PC-3 (cell line): ENCODE data around the gene ZMIZ1. TPM values are rescaled to one million over a fixed set of nuclear protein-coding genes. Genes with fewer than 3 reads are reported as not detected.

Source experiments
- ATAC-seq: fragments of 200-7000 bp; cut with Tn5 transposase; 2 replicates; pipeline ENCODE4 v1.9.1; 2020; ENCODE audit warnings: mild to moderate bottlenecking, moderate library complexity
- BruUV-seq: library from RNA; stranded (reverse); fragments of 400-500 nt; replicated peaks from 2 replicates; lab custom pipeline; 2021; lab: Mats Ljungman, UMichigan
- CTCF ChIA-PET: fragments of 300-600 bp; sonication (Branson Sonifier 250); formaldehyde crosslinking; loops from one replicate; lab custom pipeline; 2022; ENCODE audit warnings: antibody characterized with exemption; lab: Charles Lee
- POLR2A ChIA-PET: fragments of 300-600 bp; sonication (Branson Sonifier 250); formaldehyde crosslinking; loops from one replicate; lab custom pipeline; 2022; ENCODE audit warnings: antibody characterized with exemption; ENCODE audit not compliant: unreplicated experiment; lab: Charles Lee
- DNase-seq: peaks from one replicate; pipeline ENCODE4 v3.0.0-alpha.2; 2015
- H2AFZ ChIP-seq: fragments of 300-600 bp; sonication (generic); 2 replicates; pipeline ENCODE4 v1.6.0; 2016; ENCODE audit warnings: antibody characterized with exemption, low read length
- H3F3A ChIP-seq: fragments of 300-600 bp; sonication (generic); one replicate; pipeline ENCODE4 v1.6.0; 2017; ENCODE audit warnings: antibody characterized with exemption, low read length, control low read depth, mild to moderate bottlenecking; ENCODE audit not compliant: unreplicated experiment
- H3K27ac ChIP-seq: fragments of 300-600 bp; sonication (generic); 2 replicates; pipeline ENCODE4 v1.5.1; 2016; ENCODE audit warnings: mild to moderate bottlenecking, low read length
- H3K27me3 ChIP-seq: fragments of 300-600 bp; sonication (generic); 2 replicates; pipeline ENCODE4 v1.6.1; 2016; ENCODE audit warnings: low read length, mixed read lengths
- H3K36me3 ChIP-seq: fragments of 300-600 bp; sonication (generic); 2 replicates; pipeline ENCODE4 v1.6.1; 2016; ENCODE audit warnings: low read depth, mixed run types, low read length, mixed read lengths
- H3K4me1 ChIP-seq: fragments of 300-600 bp; sonication (generic); 2 replicates; pipeline ENCODE4 v1.5.1; 2016; ENCODE audit warnings: low read length; ENCODE audit not compliant: insufficient read depth
- H3K4me2 ChIP-seq: fragments of 300-600 bp; sonication (generic); 2 replicates; pipeline ENCODE4 v1.6.0; 2016; ENCODE audit warnings: low read length
- H3K4me3 ChIP-seq: fragments of 300-600 bp; sonication (generic); 2 replicates; pipeline ENCODE4 v1.5.1; 2016; ENCODE audit warnings: mild to moderate bottlenecking, low read length, mixed read lengths
- H3K79me2 ChIP-seq: fragments of 300-600 bp; sonication (generic); 2 replicates; pipeline ENCODE4 v1.6.1; 2017; ENCODE audit warnings: low read length, mixed read lengths
- H3K9ac ChIP-seq: fragments of 300-600 bp; sonication (generic); 2 replicates; pipeline ENCODE4 v1.6.0; 2016; ENCODE audit warnings: mild to moderate bottlenecking, low read length
- H3K9me2 ChIP-seq: fragments of 300-600 bp; sonication (generic); replicated peaks from 2 replicates; pipeline ENCODE4 v1.6.1; 2016; ENCODE audit warnings: mixed run types, low read length, mixed read lengths
- H3K9me3 ChIP-seq: fragments of 300-600 bp; sonication (generic); 2 replicates; pipeline ENCODE4 v1.6.1; 2016; ENCODE audit warnings: low read length, mixed read lengths
- H4K20me1 ChIP-seq: fragments of 300-600 bp; sonication (generic); 2 replicates; pipeline ENCODE4 v1.6.1; 2016; ENCODE audit warnings: low read length, mixed read lengths
- CTCF ChIP-seq: fragments of 300-600 bp; sonication (generic); conservative IDR thresholded peaks from 2 replicates; pipeline ENCODE4 v1.5.1; 2017; ENCODE audit warnings: antibody characterized with exemption, low read depth, mild to moderate bottlenecking, low read length
- EZH2 ChIP-seq: fragments of 300-600 bp; sonication (generic); IDR thresholded peaks from one replicate; pipeline ENCODE4 v1.6.1; 2017; ENCODE audit warnings: antibody characterized with exemption, mild to moderate bottlenecking, low read length; ENCODE audit not compliant: unreplicated experiment
- EZH2phosphoT487 ChIP-seq: fragments of 300-600 bp; sonication (generic); IDR thresholded peaks from 2 replicates; pipeline ENCODE4 v1.6.1; 2018; ENCODE audit warnings: mild to moderate bottlenecking, antibody characterized with exemption, low read length, borderline replicate concordance
- intact Hi-C: fragments of 100-400 bp; cut with micrococcal nuclease; formaldehyde crosslinking; loops from 2 replicates; pipeline ENCODE4 v1.9.0; 2023
- total RNA-seq: library from RNA; depleted of rRNA; stranded (reverse); fragments of >200 nt; gene quantifications from 2 replicates; pipeline ENCODE4 v1.2.3, GENCODE V29; 2014

Gene ZMIZ1
- total RNA-seq, 1 experiment from 2014 or later: 55.4 TPM

GRCh38 chr10:79159141-79159651, 90.4 kb downstream of the ZMIZ1 start:
- Histone ChIP-seq H3K9me2 (no peaks in the 10 kb centered on the region), H3K4me3 (no peak overlapping the region; the same call in 1 of the 2 replicates), H3K79me2 (peaks cover 64% of the 10 kb centered on the region), H3K9me3 (no peaks in the 10 kb centered on the region), H3K4me1 (peaks cover 74% of the 10 kb centered on the region), H2AFZ (no peak overlapping the region), H3K36me3 (no peaks in the 10 kb centered on the region), H3F3A (no peaks in the 10 kb centered on the region), H3K4me2 (peak overlapping the region; percentile 60), H3K9ac (peak overlapping the region; percentile 2; the same call in 1 of the 2 replicates), H4K20me1 (no peaks in the 10 kb centered on the region), H3K27me3 (no peaks in the 10 kb centered on the region), H3K27ac (peak overlapping the region; percentile 27)
- intact Hi-C loops: loop anchor here (1.0 to 5.0 kb wide), 2 partner anchors 9 to 702 kb away; no protein-coding TSS in a partner anchor
- DNase-seq: peak; percentile 98
- ATAC-seq: peak; percentile 68
- ChIA-PET POLR2A (no interaction called here), CTCF (interaction anchor here (0.5 to 2.4 kb wide), 4 partner anchors 32 to 89 kb away, joined by 3 to 8 read pairs (median 5); no protein-coding TSS in a partner anchor)
- TF ChIP-seq EZH2phosphoT487 (no peak), EZH2 (no peak), CTCF (no peak)
- BruUV-seq: no TSS peak

- Histone ChIP-seq H3K27me3 (no peaks in the 10 kb centered on the region), H3K9me2 (no peaks in the 10 kb centered on the region), H3K9me3 (no peaks in the 10 kb centered on the region), H3K9ac (no peak overlapping the region), H3K4me2 (peak overlapping the region; percentile 60), H3K27ac (peak overlapping the region; percentile 27), H3K36me3 (no peaks in the 10 kb centered on the region), H3K79me2 (peaks cover 59% of the 10 kb centered on the region), H3K4me1 (peaks cover 69% of the 10 kb centered on the region), H4K20me1 (no peaks in the 10 kb centered on the region), H3F3A (no peaks in the 10 kb centered on the region), H2AFZ (no peak overlapping the region), H3K4me3 (no peak overlapping the region)
- ChIA-PET POLR2A (no interaction called here), CTCF (interaction anchor here (1.1 to 2.4 kb wide), 3 partner anchors 33 to 35 kb away, joined by 3 to 8 read pairs (median 7); no protein-coding TSS in a partner anchor)
- TF ChIP-seq EZH2 (no peak), CTCF (no peak), EZH2phosphoT487 (no peak)
- intact Hi-C loops: loop anchor here (1.0 to 5.0 kb wide), 2 partner anchors 9 to 702 kb away; no protein-coding TSS in a partner anchor
- DNase-seq (no peak), ATAC-seq (no peak)
- BruUV-seq: no TSS peak
Observed at GRCh38 chr10:79159785-79160184, 91.0 kb downstream of the ZMIZ1 start.

- H3K9me2 ChIP-seq: no peaks in the 10 kb centered on the region
- ChIA-PET CTCF (interaction anchor here (1.6 to 2.4 kb wide), 2 partner anchors 32 to 35 kb away, joined by 7 to 8 read pairs; no protein-coding TSS in a partner anchor), POLR2A (no interaction called here)
- no peaks in the 10 kb centered on the region for H4K20me1 ChIP-seq
- H3K4me3 ChIP-seq: no peak overlapping the region
- ATAC-seq (no peak), DNase-seq (no peak)
- no peak for TF ChIP-seq EZH2phosphoT487
- TF ChIP-seq CTCF: no peak
- no peak for TF ChIP-seq EZH2
- peaks cover 65% of the 10 kb centered on the region for H3K4me1 ChIP-seq
- peaks cover 56% of the 10 kb centered on the region for H3K79me2 ChIP-seq
- H3F3A ChIP-seq: no peaks in the 10 kb centered on the region
- no TSS peak for BruUV-seq
- H3K9ac ChIP-seq: no peak overlapping the region
- intact Hi-C loops: no loop called here
- H3K9me3 ChIP-seq: no peaks in the 10 kb centered on the region
- no peaks in the 10 kb centered on the region for H3K36me3 ChIP-seq
- H2AFZ ChIP-seq: no peak overlapping the region
- no peak overlapping the region for H3K4me2 ChIP-seq
- H3K27me3 ChIP-seq: no peaks in the 10 kb centered on the region
- H3K27ac ChIP-seq: no peak overlapping the region
Observed at GRCh38 chr10:79160191-79160590, 91.4 kb downstream of the ZMIZ1 start.
